Measurements from ENCODE around the gene ATP1A2.
"Not testable (repeated sequence)": the region's sequence is repeated elsewhere in the genome, so short reads cannot be mapped to it uniquely, and the experiment has no call there.

Gene ATP1A2

GRCh38 chr1:160124705-160125478 is 9.3 kb downstream of the ATP1A2 start:
- CTCF ChIA-PET: interaction anchor here (0.5 to 2.5 kb wide), 8 partner anchors 13 to 130 kb away, joined by 3 to 11 read pairs (median 4); no protein-coding TSS in a partner anchor
- H3K36me3 ChIP-seq (ENCODE audit: control insufficient read depth in 2 of 2, insufficient read depth in 1 of 2, low read length in 2 of 2): no peaks in the 10 kb centered on the region
- POLR2A ChIA-PET: no interaction called here

GRCh38 chr1:160125746-160126145 is 10.2 kb downstream of the ATP1A2 start:
- POLR2A ChIA-PET: no interaction called here
- H3K36me3 ChIP-seq (ENCODE audit: control insufficient read depth in 2 of 2, insufficient read depth in 1 of 2, low read length in 2 of 2): no peaks in the 10 kb centered on the region
- no peak overlapping the region for H3K4me3 ChIP-seq (ENCODE audit: low read depth, low read length)
- H3K4me1 ChIP-seq (ENCODE audit: control insufficient read depth, insufficient read depth, low read length): no peaks in the 10 kb centered on the region
- TF ChIP-seq ZNF658 (tag by site-specific recombination; IDR thresholded peaks at IDR 0.05): no peak
- no peak for TF ChIP-seq ZNF513 (tag by site-specific recombination; IDR thresholded peaks at IDR 0.05)
- TF ChIP-seq, protein P1, sequence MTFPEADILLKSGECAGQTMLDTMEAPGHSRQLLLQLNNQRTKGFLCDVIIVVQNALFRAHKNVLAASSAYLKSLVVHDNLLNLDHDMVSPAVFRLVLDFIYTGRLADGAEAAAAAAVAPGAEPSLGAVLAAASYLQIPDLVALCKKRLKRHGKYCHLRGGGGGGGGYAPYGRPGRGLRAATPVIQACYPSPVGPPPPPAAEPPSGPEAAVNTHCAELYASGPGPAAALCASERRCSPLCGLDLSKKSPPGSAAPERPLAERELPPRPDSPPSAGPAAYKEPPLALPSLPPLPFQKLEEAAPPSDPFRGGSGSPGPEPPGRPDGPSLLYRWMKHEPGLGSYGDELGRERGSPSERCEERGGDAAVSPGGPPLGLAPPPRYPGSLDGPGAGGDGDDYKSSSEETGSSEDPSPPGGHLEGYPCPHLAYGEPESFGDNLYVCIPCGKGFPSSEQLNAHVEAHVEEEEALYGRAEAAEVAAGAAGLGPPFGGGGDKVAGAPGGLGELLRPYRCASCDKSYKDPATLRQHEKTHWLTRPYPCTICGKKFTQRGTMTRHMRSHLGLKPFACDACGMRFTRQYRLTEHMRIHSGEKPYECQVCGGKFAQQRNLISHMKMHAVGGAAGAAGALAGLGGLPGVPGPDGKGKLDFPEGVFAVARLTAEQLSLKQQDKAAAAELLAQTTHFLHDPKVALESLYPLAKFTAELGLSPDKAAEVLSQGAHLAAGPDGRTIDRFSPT (tag by site-specific recombination; IDR thresholded peaks at IDR 0.05): no peak
- no peak for TF ChIP-seq ZNF16 (tag by site-specific recombination; IDR thresholded peaks at IDR 0.05; ENCODE audit: low read depth)
- no peak for TF ChIP-seq ZNF214 (tag by site-specific recombination; IDR thresholded peaks at IDR 0.05; ENCODE audit: borderline replicate concordance)
- TF ChIP-seq ZNF121 (tag by site-specific recombination; IDR thresholded peaks at IDR 0.05): no peak
- TF ChIP-seq ZNF423 (tag by site-specific recombination; IDR thresholded peaks at IDR 0.05): no peak
- TF ChIP-seq BCL11B (tag by site-specific recombination; IDR thresholded peaks at IDR 0.05; ENCODE audit: low read depth): no peak
- TF ChIP-seq PRDM6 (tag by site-specific recombination; IDR thresholded peaks at IDR 0.05): no peak
- CTCF ChIA-PET: interaction anchor here (0.5 to 2.5 kb wide), 5 partner anchors 12 to 169 kb away, joined by 3 to 6 read pairs (median 4); no protein-coding TSS in a partner anchor
- H3K9me3 ChIP-seq (ENCODE audit: control insufficient read depth, insufficient read depth, low read depth, low read length): no peaks in the 10 kb centered on the region
- no peak overlapping the region for H3K27ac ChIP-seq (ENCODE audit: extremely low read depth, low read depth, low read length)

More at GRCh38 chr1:160124705-160125478, 9.3 kb downstream of the ATP1A2 start:
- TF ChIP-seq GLIS2 (tag by site-specific recombination; IDR thresholded peaks at IDR 0.05) (peak; percentile 11; the same call in 1 of the 2 replicates), GLIS1 (tag by site-specific recombination; IDR thresholded peaks at IDR 0.05) (peak; percentile 32), ZNF837 (tag by site-specific recombination; IDR thresholded peaks at IDR 0.05) (no peak), SP7 (tag by site-specific recombination; IDR thresholded peaks at IDR 0.05) (peak; percentile 20; the same call in 1 of the 2 replicates), SCRT2 (tag by site-specific recombination; IDR thresholded peaks at IDR 0.05) (no peak)
- TF ChIP-seq, protein P2, sequence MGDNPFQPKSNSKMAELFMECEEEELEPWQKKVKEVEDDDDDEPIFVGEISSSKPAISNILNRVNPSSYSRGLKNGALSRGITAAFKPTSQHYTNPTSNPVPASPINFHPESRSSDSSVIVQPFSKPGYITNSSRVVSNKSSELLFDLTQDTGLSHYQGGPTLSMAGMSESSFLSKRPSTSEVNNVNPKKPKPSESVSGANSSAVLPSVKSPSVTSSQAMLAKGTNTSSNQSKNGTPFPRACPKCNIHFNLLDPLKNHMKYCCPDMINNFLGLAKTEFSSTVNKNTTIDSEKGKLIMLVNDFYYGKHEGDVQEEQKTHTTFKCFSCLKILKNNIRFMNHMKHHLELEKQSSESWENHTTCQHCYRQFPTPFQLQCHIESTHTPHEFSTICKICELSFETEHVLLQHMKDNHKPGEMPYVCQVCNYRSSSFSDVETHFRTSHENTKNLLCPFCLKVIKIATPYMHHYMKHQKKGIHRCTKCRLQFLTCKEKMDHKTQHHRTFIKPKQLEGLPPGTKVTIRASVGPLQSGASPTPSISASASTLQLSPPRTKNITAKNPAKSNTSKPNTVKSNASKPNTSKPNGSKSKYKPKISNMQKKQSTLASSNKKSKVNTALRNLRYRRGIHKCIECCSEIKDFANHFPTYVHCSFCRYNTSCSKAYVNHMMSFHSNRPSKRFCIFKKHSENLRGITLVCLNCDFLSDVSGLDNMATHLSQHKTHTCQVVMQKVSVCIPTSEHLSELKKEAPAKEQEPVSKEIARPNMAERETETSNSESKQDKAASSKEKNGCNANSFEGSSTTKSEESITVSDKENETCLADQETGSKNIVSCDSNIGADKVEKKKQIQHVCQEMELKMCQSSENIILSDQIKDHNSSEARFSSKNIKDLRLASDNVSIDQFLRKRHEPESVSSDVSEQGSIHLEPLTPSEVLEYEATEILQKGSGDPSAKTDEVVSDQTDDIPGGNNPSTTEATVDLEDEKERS (tag by site-specific recombination; IDR thresholded peaks at IDR 0.05): no peak
- Histone ChIP-seq H3K4me3 (ENCODE audit: low read depth, low read length) (no peak overlapping the region), H3K9me3 (ENCODE audit: control insufficient read depth, insufficient read depth, low read depth, low read length) (no peaks in the 10 kb centered on the region), H3K4me1 (ENCODE audit: control insufficient read depth, insufficient read depth, low read length) (no peaks in the 10 kb centered on the region), H3K27ac (ENCODE audit: extremely low read depth, low read depth, low read length) (no peak overlapping the region)

DNA sequence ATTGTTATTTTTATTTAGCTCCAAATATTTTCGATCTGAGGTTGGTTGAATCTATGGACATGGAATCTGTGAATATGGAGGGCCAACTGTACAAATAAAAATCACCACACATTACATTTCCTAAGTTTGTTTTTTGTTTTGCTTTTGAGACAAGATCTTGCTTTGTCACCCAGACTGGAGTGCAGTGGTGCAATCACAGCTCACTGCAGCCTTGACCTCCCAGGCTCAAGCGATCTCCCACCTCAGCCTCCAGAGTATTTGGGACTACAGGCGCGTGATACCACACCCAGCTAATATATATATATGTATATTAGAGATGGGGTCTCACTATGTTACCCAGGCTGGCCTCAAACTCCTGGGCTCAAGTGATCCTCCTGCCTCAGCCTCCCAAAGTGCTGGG is 10.8 kb downstream of the ATP1A2 start:
- CTCF ChIA-PET: interaction anchor here (0.6 to 2.5 kb wide), 5 partner anchors 17 to 168 kb away, joined by 3 to 6 read pairs (median 5); no protein-coding TSS in a partner anchor
- H3K4me1 ChIP-seq (ENCODE audit: control insufficient read depth, insufficient read depth, low read length); H3K27ac ChIP-seq (ENCODE audit: extremely low read depth, low read depth, low read length); H3K36me3 ChIP-seq (ENCODE audit: control insufficient read depth in 2 of 2, insufficient read depth in 1 of 2, low read length in 2 of 2); POLR2A ChIA-PET; H3K4me3 ChIP-seq (ENCODE audit: low read depth, low read length); H3K9me3 ChIP-seq (ENCODE audit: control insufficient read depth, insufficient read depth, low read depth, low read length): not testable (repeated sequence)

All from HEK293 (cell line).